GM19395 (cell line): ENCODE measurements around the gene TSEN15.

Source experiments
- ATAC-seq: cut with Tn5 transposase; IDR thresholded peaks from one replicate; pipeline ENCODE4 v1.9.1; 2021; ENCODE audit warnings: mild to moderate bottlenecking, moderate library complexity; ENCODE audit not compliant: unreplicated experiment

Gene TSEN15

GRCh38 chr1:184051485-184052193, at the start of gene TSEN15:
Gene TSEN15, plus strand, starts transcription at chr1:184051730. Its CDS starts 26 bp downstream, at chr1:184051756.
- peak; percentile 97 for ATAC-seq

- no peak for ATAC-seq
These were observed 49.5 kb upstream of the TSEN15 start for GRCh38 chr1:184002071-184002470.

GRCh38 chr1:184004935-184005334, 46.6 kb upstream of the TSEN15 start:
- no peak for ATAC-seq

- no peak for ATAC-seq
These were observed 46.0 kb upstream of the TSEN15 start for GRCh38 chr1:184005506-184005905.

GRCh38 chr1:184010788-184011187, 40.7 kb upstream of the TSEN15 start:
- no peak for ATAC-seq

GRCh38 chr1:184012187-184012586, 39.3 kb upstream of the TSEN15 start:
- ATAC-seq: no peak

GRCh38 chr1:184014271-184014670, 37.3 kb upstream of the TSEN15 start:
- ATAC-seq: no peak

GRCh38 chr1:184016169-184016568, 35.4 kb upstream of the TSEN15 start:
- ATAC-seq: no peak

- ATAC-seq: no peak
These were observed 34.2 kb upstream of the TSEN15 start for GRCh38 chr1:184017306-184017705.

- ATAC-seq: no peak
These were observed 32.9 kb upstream of the TSEN15 start for GRCh38 chr1:184018622-184019021.

GRCh38 chr1:184019069-184019468, 32.5 kb upstream of the TSEN15 start:
- no peak for ATAC-seq

GRCh38 chr1:184019506-184019905, 32.0 kb upstream of the TSEN15 start:
- ATAC-seq: no peak

- ATAC-seq: no peak
These were observed 31.2 kb upstream of the TSEN15 start for GRCh38 chr1:184020328-184020727.

GRCh38 chr1:184020855-184021254, 30.7 kb upstream of the TSEN15 start:
- no peak for ATAC-seq

- no peak for ATAC-seq
These were observed 29.8 kb upstream of the TSEN15 start for GRCh38 chr1:184021728-184022127.

- ATAC-seq: no peak
These were observed 28.9 kb upstream of the TSEN15 start for GRCh38 chr1:184022668-184023067.

- no peak for ATAC-seq
These were observed 28.4 kb upstream of the TSEN15 start for GRCh38 chr1:184023171-184023570.

- ATAC-seq: no peak
These were observed 26.3 kb upstream of the TSEN15 start for GRCh38 chr1:184025242-184025675.

GRCh38 chr1:184027826-184028695, 23.5 kb upstream of the TSEN15 start:
- no peak for ATAC-seq

- ATAC-seq: no peak
These were observed 22.5 kb upstream of the TSEN15 start for GRCh38 chr1:184028854-184029623.

- ATAC-seq: no peak
These were observed 21.0 kb upstream of the TSEN15 start for GRCh38 chr1:184030433-184031091.
